ENCODE results near the gene SPTBN4. TPM values are rescaled to one million over a fixed set of nuclear protein-coding genes. Genes with fewer than 3 reads are reported as not detected.
A peak's percentile ranks its signal among the peaks of the same experiment; 100 is the strongest.

Gene SPTBN4
- total and polyA plus RNA-seq, 2 experiments from 2014 or later = 0.67 to 1.3 TPM

DNA sequence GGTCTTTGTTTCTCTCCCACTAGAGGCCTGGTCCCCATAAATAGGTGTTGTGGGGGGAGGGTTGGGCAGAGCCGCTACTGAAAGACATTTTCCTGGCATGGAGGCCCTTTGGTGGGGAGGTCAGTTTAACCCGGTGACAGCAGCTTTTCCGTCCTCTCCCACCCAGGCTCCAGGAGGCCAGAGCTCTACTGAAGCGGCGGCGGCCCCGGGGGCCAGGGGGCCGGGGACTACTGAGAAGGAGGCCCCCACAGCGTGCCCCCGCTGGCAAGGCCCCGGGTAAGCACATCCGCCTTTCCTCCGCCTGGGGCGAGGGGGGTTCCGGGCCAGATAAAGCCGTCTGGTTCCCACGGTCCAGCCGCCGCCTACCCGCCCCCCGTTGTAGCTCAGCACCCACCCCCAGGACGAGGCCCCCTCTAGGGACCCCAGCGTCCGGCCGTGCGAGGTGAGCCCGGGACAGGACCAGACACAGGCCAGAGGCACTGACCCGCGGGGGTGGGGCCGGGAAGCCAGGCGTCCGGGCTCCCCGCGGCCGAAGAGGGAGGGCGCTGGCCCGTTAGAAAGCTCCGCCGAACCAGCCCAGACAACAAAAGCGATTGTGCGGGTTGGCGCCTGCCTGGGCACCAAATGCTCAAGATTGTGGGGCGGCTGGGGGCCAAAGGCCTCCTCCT is 133.2 kb downstream of the SPTBN4 start:
- Histone ChIP-seq H3K4me1 (ENCODE audit: insufficient read depth) (peaks cover 38% of the 10 kb centered on the region), H3K79me2 (no peaks in the 10 kb centered on the region), H3K4me2 (peak overlapping the region; percentile 94), H3K9me2 (replicated peaks; ENCODE audit: insufficient read depth) (no peaks in the 10 kb centered on the region), H3K27me3 (peaks cover 35% of the 10 kb centered on the region), H2AFZ (no peak overlapping the region), H4K20me1 (ENCODE audit: insufficient read depth, poor library complexity, severe bottlenecking) (no peaks in the 10 kb centered on the region), H3K27ac (peak overlapping the region; percentile 78), H3K36me3 (replicated peaks; ENCODE audit: insufficient read depth, low read depth) (no peaks in the 10 kb centered on the region), H3K9me3 (ENCODE audit: low read depth) (no peaks in the 10 kb centered on the region), H3K4me3 (no peak overlapping the region)
- TF ChIP-seq CTCF (IDR thresholded peaks at IDR 0.05; ENCODE audit: poor library complexity) (no peak), EZH2phosphoT487 (IDR thresholded peaks at IDR 0.05; ENCODE audit: low read depth, severe bottlenecking, unreplicated experiment) (no peak), EZH2 (IDR thresholded peaks at IDR 0.05; ENCODE audit: borderline replicate concordance) (no peak)
- no peak for DNase-seq (ENCODE audit: low spot score)
- WGBS (ENCODE audit: low lambda C conversion rate, missing lambda C conversion rate) = 35% methylated on average over 25 of the region's 43 CpGs

- no peaks in the 10 kb centered on the region for H3K9me3 ChIP-seq (ENCODE audit: low read depth)
- TF ChIP-seq EZH2 (IDR thresholded peaks at IDR 0.05; ENCODE audit: borderline replicate concordance) (no peak), CTCF (IDR thresholded peaks at IDR 0.05; ENCODE audit: poor library complexity) (no peak), EZH2phosphoT487 (IDR thresholded peaks at IDR 0.05; ENCODE audit: low read depth, severe bottlenecking, unreplicated experiment) (no peak)
- no peaks in the 10 kb centered on the region for H3K79me2 ChIP-seq
- H3K27ac ChIP-seq = peak overlapping the region; percentile 78
- no peak overlapping the region for H3K4me3 ChIP-seq
- H3K4me2 ChIP-seq = peak overlapping the region; percentile 94
- no peak for DNase-seq (ENCODE audit: low spot score)
- H4K20me1 ChIP-seq (ENCODE audit: insufficient read depth, poor library complexity, severe bottlenecking) = no peaks in the 10 kb centered on the region
- whole genome bisulfite sequencing (ENCODE audit: low lambda C conversion rate, missing lambda C conversion rate) = 30% methylated on average over 12 of the region's 13 CpGs
- no peak overlapping the region for H2AFZ ChIP-seq
- peaks cover 44% of the 10 kb centered on the region for H3K4me1 ChIP-seq (ENCODE audit: insufficient read depth)
- peaks cover 35% of the 10 kb centered on the region for H3K27me3 ChIP-seq
- H3K9me2 ChIP-seq (replicated peaks; ENCODE audit: insufficient read depth) = no peaks in the 10 kb centered on the region
- H3K36me3 ChIP-seq (replicated peaks; ENCODE audit: insufficient read depth, low read depth) = no peaks in the 10 kb centered on the region
Measured at GRCh38 chr19:40600570-40601133, 133.9 kb downstream of the SPTBN4 start.

- peak within 1 kb of the TSS; percentile 86 for H3K27ac ChIP-seq
- H3K4me2 ChIP-seq = peak within 1 kb of the TSS; percentile 94
- no peaks in the 10 kb centered on the region for H3K79me2 ChIP-seq
- peaks cover 35% of the 10 kb centered on the region for H3K27me3 ChIP-seq
- no peak within 1 kb of the TSS for H2AFZ ChIP-seq
- H3K36me3 ChIP-seq (replicated peaks; ENCODE audit: insufficient read depth, low read depth) = no peaks in the 10 kb centered on the region
- H3K9me2 ChIP-seq (replicated peaks; ENCODE audit: insufficient read depth) = no peaks in the 10 kb centered on the region
- H4K20me1 ChIP-seq (ENCODE audit: insufficient read depth, poor library complexity, severe bottlenecking) = no peaks in the 10 kb centered on the region
- TF ChIP-seq EZH2 (IDR thresholded peaks at IDR 0.05; ENCODE audit: borderline replicate concordance) = no peak
- peak; percentile 19 for TF ChIP-seq CTCF (IDR thresholded peaks at IDR 0.05; ENCODE audit: poor library complexity)
- TF ChIP-seq EZH2phosphoT487 (IDR thresholded peaks at IDR 0.05; ENCODE audit: low read depth, severe bottlenecking, unreplicated experiment) = no peak
- DNase-seq (ENCODE audit: low spot score) = peak; percentile 74
- no peaks in the 10 kb centered on the region for H3K9me3 ChIP-seq (ENCODE audit: low read depth)
- H3K4me1 ChIP-seq (ENCODE audit: insufficient read depth) = peaks cover 49% of the 10 kb centered on the region
- peak within 1 kb of the TSS; percentile 25 for H3K4me3 ChIP-seq
- 5% methylated on average over 47 of the region's 82 CpGs for whole genome bisulfite sequencing (ENCODE audit: low lambda C conversion rate, missing lambda C conversion rate)
Measured at GRCh38 chr19:40601134-40601974, 134.6 kb downstream of the SPTBN4 start, which contains the start of gene LTBP4. Gene LTBP4 (plus strand): TSS chr19:40601369. CDS start chr19:40601388, 19 bp downstream.
